K562 (cell line): ENCODE measurements around the gene PHLDB1. TPM values are rescaled to one million over a fixed set of nuclear protein-coding genes. Genes with fewer than 3 reads are reported as not detected.
A peak's percentile ranks its signal among the peaks of the same experiment; 100 is the strongest.

Experiments
- C11orf30 ChIP-seq: fragments of 450-650 bp; IDR thresholded peaks from 2 replicates; pipeline ENCODE4 v1.6.1; 2016; ENCODE audit warnings: low read depth, mild to moderate bottlenecking
- CXXC5 ChIP-seq: fragments of 250-450 bp; sonication (Bioruptor Pico); IDR thresholded peaks from 2 replicates; pipeline ENCODE4 v1.8.0; 2022; ENCODE audit warnings: inconsistent platforms, mild to moderate bottlenecking, moderate library complexity
- E2F5 ChIP-seq: sonication (generic); formaldehyde crosslinking; IDR thresholded peaks from 2 replicates; pipeline ENCODE4 v1.8.0; 2022; ENCODE audit warnings: mild to moderate bottlenecking, missing genetic modification reagents
- GTF2F1 ChIP-seq: IDR thresholded peaks from 2 replicates; pipeline ENCODE4 v1.6.1; 2011; ENCODE audit warnings: low read depth, low read length, improper control_type of control experiment
- HIVEP1 ChIP-seq: fragments of 250-450 bp; sonication (Bioruptor Pico); IDR thresholded peaks from 2 replicates; pipeline ENCODE4 v1.4.0; 2020; ENCODE audit warnings: mild to moderate bottlenecking
- NFE2 ChIP-seq: IDR thresholded peaks from 2 replicates; pipeline ENCODE4 v1.6.1; 2014; ENCODE audit warnings: antibody characterized with exemption, low read depth
- PCBP2 ChIP-seq: fragments of 200-400 bp; formaldehyde crosslinking; IDR thresholded peaks from 2 replicates; pipeline ENCODE4 v1.6.1; 2018; ENCODE audit warnings: low read length, low read depth, mild to moderate bottlenecking, moderate library complexity; ENCODE audit not compliant: poor library complexity, severe bottlenecking
- PML ChIP-seq: IDR thresholded peaks from 2 replicates; pipeline ENCODE4 v1.6.1; 2012; ENCODE audit warnings: low read length, inconsistent platforms
- RREB1 ChIP-seq: fragments of 250-450 bp; sonication (Bioruptor Pico); IDR thresholded peaks from 2 replicates; pipeline ENCODE4 v1.4.0; 2020
- TAF15 ChIP-seq: fragments of 200-400 bp; formaldehyde crosslinking; IDR thresholded peaks from 2 replicates; pipeline ENCODE4 v1.6.1; 2017; ENCODE audit warnings: mild to moderate bottlenecking, low read depth, low read length, moderate library complexity
- UBTF ChIP-seq, 2 experiments: IDR thresholded peaks; 2 replicates each; pipeline ENCODE4 v1.6.1; 2012; ENCODE audit warnings: improper control_type of control experiment in 2 of 2, low read depth in 2 of 2, low read length in 2 of 2, borderline replicate concordance in 1 of 2
- ZBTB17 ChIP-seq: fragments of 450-650 bp; formaldehyde crosslinking; IDR thresholded peaks from 2 replicates; pipeline ENCODE4 v1.4.0; 2020; ENCODE audit warnings: mild to moderate bottlenecking
- ZBTB34 ChIP-seq: fragments of 250-450 bp; sonication (Bioruptor Pico); IDR thresholded peaks from 2 replicates; pipeline ENCODE4 v1.8.0; 2021; ENCODE audit warnings: mild to moderate bottlenecking, moderate library complexity
- ZKSCAN8 ChIP-seq: fragments of 200-800 bp; sonication (Bioruptor generic); IDR thresholded peaks from 2 replicates; pipeline ENCODE4 v1.6.1; 2016; ENCODE audit warnings: missing genetic modification characterization, missing compliant biosample characterization
- ZNF551 ChIP-seq: fragments of 250-450 bp; sonication (Bioruptor Pico); IDR thresholded peaks from 2 replicates; pipeline ENCODE4 v1.5.0; 2021; ENCODE audit warnings: mild to moderate bottlenecking, moderate library complexity
- ZNF589 ChIP-seq: fragments of 200-800 bp; sonication (Bioruptor generic); IDR thresholded peaks from 2 replicates; pipeline ENCODE4 v1.6.1; 2016; ENCODE audit warnings: low read depth, missing genetic modification characterization, missing compliant biosample characterization
- ZZZ3 ChIP-seq: fragments of 450-650 bp; IDR thresholded peaks from 2 replicates; pipeline ENCODE4 v1.6.1; 2016; ENCODE audit warnings: antibody characterized with exemption, mild to moderate bottlenecking, moderate library complexity
- polyA plus RNA-seq, 8 experiments: library from polyadenylated mRNA; depleted of rRNA in 4 of 8; stranded (reverse) in 5 of 8; unstranded in 3 of 8; fragments of >200 nt; fragmentation: Nextera tagmentation in 2 of 8; fragmentation: Illumina TruSeq in 1 of 8; extraction: Ambion mirVana in 2 of 8; extraction: Trizol in 1 of 8; gene quantifications; 2 replicates each; pipeline versions ENCODE4 v1.2.1 to v1.2.3, GENCODE V29; 2011 to 2014; ENCODE audit warnings: inconsistent platforms in 1 of 8, missing spikeins in 1 of 8
- total RNA-seq, 7 experiments: library from RNA; depleted of rRNA in 6 of 7; stranded (reverse); fragments of >200 nt in 6 of 7; fragmentation: Illumina TruSeq in 2 of 7; extraction: Trizol in 2 of 7; gene quantifications; 2 replicates each; pipeline versions ENCODE4 v1.2.1 to v1.2.3, GENCODE V29; 2011 to 2021; ENCODE audit warnings: low replicate concordance in 1 of 7

The PHLDB1 gene
- total and polyA plus RNA-seq, 9 of the 15 experiments (the other 6 are each of a cell fraction or from before 2014, with no cell fraction given) = 2.0 to 28.7 (median 16.2) TPM

GRCh38 chr11:118607401-118608359, at the start of gene PHLDB1 (continued):
- no peak for TF ChIP-seq RREB1 (CRISPR knock-in tag)
- no peak for TF ChIP-seq ZKSCAN8 (CRISPR knock-in tag)
- TF ChIP-seq ZBTB17 = no peak; the same call in 1 of the 2 replicates
- TF ChIP-seq HIVEP1 = no peak
- no peak for TF ChIP-seq ZNF589
- no peak for TF ChIP-seq PML
- no peak for TF ChIP-seq GTF2F1
- no peak for TF ChIP-seq ZBTB34 (CRISPR knock-in tag)
- TF ChIP-seq ZZZ3 = no peak
- TF ChIP-seq C11orf30 = no peak
- no peak for TF ChIP-seq E2F5
- peak; percentile 40 for TF ChIP-seq CXXC5
- TF ChIP-seq UBTF (IDR thresholded peaks at IDR 0.05; ENCODE audit: borderline replicate concordance in 1 of 2, low read depth in 2 of 2, low read length in 2 of 2) = peak; percentile 51 to 72; a peak in 2 of 4 replicates
- no peak for TF ChIP-seq ZNF551 (CRISPR knock-in tag)
- TF ChIP-seq NFE2 = no peak
- no peak for TF ChIP-seq PCBP2
- no peak for TF ChIP-seq TAF15
